Liver (tissue), 9 donors: ENCODE data around the gene SLC6A16. TPM values are rescaled to one million over a fixed set of nuclear protein-coding genes. Genes with fewer than 3 reads are reported as not detected.

Experiments
- DNase-seq: peaks from one replicate; pipeline ENCODE4 v3.0.0-alpha.2; 2017; ENCODE audit warnings: low spot score
- H3K27ac ChIP-seq, 2 donors: one replicate each; pipeline ENCODE4 v1.7.0; 2013; ENCODE audit warnings: inconsistent platforms in 2 of 2, low read length in 2 of 2, control low read depth in 1 of 2, low read depth in 1 of 2, mild to moderate bottlenecking in 1 of 2
- H3K27me3 ChIP-seq, 4 donors: one replicate each; pipeline versions ENCODE4 v1.6.1 to v1.7.0; 2013; ENCODE audit warnings: low read length in 3 of 4, inconsistent platforms in 1 of 4, mild to moderate bottlenecking in 1 of 4, moderate library complexity in 1 of 4; ENCODE audit not compliant: control insufficient read depth in 4 of 4, insufficient read depth in 4 of 4
- H3K36me3 ChIP-seq, 4 donors: one replicate each; pipeline versions ENCODE4 v1.6.1 to v1.7.0; 2013; ENCODE audit warnings: low read length in 3 of 4, mild to moderate bottlenecking in 3 of 4, low read depth in 1 of 4, moderate library complexity in 1 of 4; ENCODE audit not compliant: control insufficient read depth in 4 of 4, insufficient read depth in 3 of 4
- H3K4me1 ChIP-seq, 4 donors: one replicate each; pipeline versions ENCODE4 v1.6.1 to v1.7.0; 2013; ENCODE audit warnings: low read length in 3 of 4, mild to moderate bottlenecking in 3 of 4, moderate library complexity in 1 of 4; ENCODE audit not compliant: control insufficient read depth in 4 of 4, insufficient read depth in 4 of 4
- H3K4me3 ChIP-seq, 3 donors: one replicate each; pipeline versions ENCODE4 v1.6.1 to v1.7.0; 2013; ENCODE audit warnings: low read length in 3 of 3, control low read depth in 1 of 3, low read depth in 1 of 3, mild to moderate bottlenecking in 1 of 3
- H3K9ac ChIP-seq, 2 donors: one replicate each; pipeline ENCODE4 v1.7.0; 2013; ENCODE audit warnings: low read length in 2 of 2, mild to moderate bottlenecking in 2 of 2, moderate library complexity in 2 of 2, control low read depth in 1 of 2, low read depth in 1 of 2
- H3K9me3 ChIP-seq, 4 donors: one replicate each; pipeline versions ENCODE4 v1.6.1 to v1.7.0; 2013; ENCODE audit warnings: low read length in 3 of 4; ENCODE audit not compliant: control insufficient read depth in 4 of 4
- FOXA1 ChIP-seq: IDR thresholded peaks from 2 replicates; pipeline ENCODE4 v1.6.1; 2016; ENCODE audit warnings: antibody characterized with exemption
- FOXA2 ChIP-seq: IDR thresholded peaks from 2 replicates; pipeline ENCODE4 v1.6.1; 2016; ENCODE audit warnings: antibody characterized with exemption
- HNF4A ChIP-seq, 2 donors: conservative IDR thresholded peaks; 2 replicates each; pipeline ENCODE4 v1.6.1; 2016; ENCODE audit warnings: antibody characterized with exemption in 2 of 2, mild to moderate bottlenecking in 2 of 2
- JUND ChIP-seq, 2 donors: IDR thresholded peaks; 2 replicates each; pipeline ENCODE4 v1.6.1; 2016; ENCODE audit warnings: antibody characterized with exemption in 2 of 2
- NR2F2 ChIP-seq: IDR thresholded peaks from 2 replicates; pipeline ENCODE4 v1.6.1; 2016; ENCODE audit warnings: antibody characterized with exemption
- RXRA ChIP-seq, 2 donors: IDR thresholded peaks; 2 replicates each; pipeline ENCODE4 v1.6.1; 2017 to 2018; ENCODE audit warnings: antibody characterized with exemption in 2 of 2, mild to moderate bottlenecking in 1 of 2
- SP1 ChIP-seq: IDR thresholded peaks from 2 replicates; pipeline ENCODE4 v1.6.1; 2018; ENCODE audit warnings: antibody characterized with exemption, mild to moderate bottlenecking
- WGBS: extraction: QIAGEN DNeasy Blood & Tissue Kit; methylation state at CpG from one replicate; pipeline ENCODE4 v1.1.7; 2013; 5-methylcytosine and 5-hydroxymethylcytosine counted together
- polyA plus RNA-seq, 2 donors: library from polyadenylated mRNA; stranded (reverse) in 1 of 2; unstranded in 1 of 2; fragments of 200-250 nt in 1 of 2; fragments of >200 nt in 1 of 2; fragmentation: Nextera tagmentation in 1 of 2; extraction: Ambion mirVana in 1 of 2; gene quantifications; one replicate each; pipeline versions ENCODE4 v1.2.1 to v1.2.3, GENCODE V29; 2013 to 2015
- total RNA-seq, 2 donors: library from RNA; depleted of rRNA; stranded (reverse); fragments of >200 nt; gene quantifications; one replicate each; pipeline ENCODE4 v1.2.3, GENCODE V29; 2014
- TF ChIP-seq, protein P1 (sequence below): fragments of 150-350 bp; IDR thresholded peaks from 2 replicates; pipeline ENCODE4 v1.5.1; 2017; ENCODE audit warnings: improper control_type of control experiment, low read depth, low read length; ENCODE audit not compliant: missing input control
- TF ChIP-seq, protein P2 (sequence below): IDR thresholded peaks from 2 replicates; pipeline ENCODE4 v1.6.1; 2016; ENCODE audit warnings: antibody characterized with exemption
- TF ChIP-seq, protein P3 (sequence below): IDR thresholded peaks from 2 replicates; pipeline ENCODE4 v1.6.1; 2016; ENCODE audit warnings: antibody characterized with exemption, mild to moderate bottlenecking
- donor health status: healthy.
- donor health status: healthy.
- donor health status: healthy.
- donor health status: healthy.
- donor health status: healthy.

SLC6A16 gene
- total and polyA plus RNA-seq, 4 donors = 0.19 to 2.7 (median 1.5) TPM

DNA sequence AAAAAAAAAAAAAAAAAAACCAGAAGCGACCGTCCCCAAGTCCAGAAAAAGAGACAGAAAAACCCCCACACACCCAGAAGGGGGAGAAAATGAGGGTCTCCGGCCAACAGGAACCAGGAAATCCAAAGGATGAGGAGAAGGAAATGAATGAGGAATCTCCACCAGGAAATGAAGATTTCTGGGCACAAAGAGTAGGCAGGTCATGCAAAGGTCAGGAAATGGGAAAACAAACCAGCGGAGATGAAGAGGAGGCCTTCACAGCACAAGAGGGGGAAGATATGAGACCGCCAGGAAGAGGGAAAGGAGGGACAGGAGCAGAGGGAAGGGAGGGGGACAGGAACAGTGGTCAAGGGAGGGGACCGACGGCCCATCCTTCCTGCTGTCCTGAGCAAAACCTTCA is 31.4 kb upstream of the SLC6A16 start:
- TF ChIP-seq RXRA (IDR thresholded peaks at IDR 0.05) = peak in 1 of 2 donors; percentile 7
- TF ChIP-seq, protein P1, sequence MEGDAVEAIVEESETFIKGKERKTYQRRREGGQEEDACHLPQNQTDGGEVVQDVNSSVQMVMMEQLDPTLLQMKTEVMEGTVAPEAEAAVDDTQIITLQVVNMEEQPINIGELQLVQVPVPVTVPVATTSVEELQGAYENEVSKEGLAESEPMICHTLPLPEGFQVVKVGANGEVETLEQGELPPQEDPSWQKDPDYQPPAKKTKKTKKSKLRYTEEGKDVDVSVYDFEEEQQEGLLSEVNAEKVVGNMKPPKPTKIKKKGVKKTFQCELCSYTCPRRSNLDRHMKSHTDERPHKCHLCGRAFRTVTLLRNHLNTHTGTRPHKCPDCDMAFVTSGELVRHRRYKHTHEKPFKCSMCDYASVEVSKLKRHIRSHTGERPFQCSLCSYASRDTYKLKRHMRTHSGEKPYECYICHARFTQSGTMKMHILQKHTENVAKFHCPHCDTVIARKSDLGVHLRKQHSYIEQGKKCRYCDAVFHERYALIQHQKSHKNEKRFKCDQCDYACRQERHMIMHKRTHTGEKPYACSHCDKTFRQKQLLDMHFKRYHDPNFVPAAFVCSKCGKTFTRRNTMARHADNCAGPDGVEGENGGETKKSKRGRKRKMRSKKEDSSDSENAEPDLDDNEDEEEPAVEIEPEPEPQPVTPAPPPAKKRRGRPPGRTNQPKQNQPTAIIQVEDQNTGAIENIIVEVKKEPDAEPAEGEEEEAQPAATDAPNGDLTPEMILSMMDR = no peak
- no peak for TF ChIP-seq JUND (IDR thresholded peaks at IDR 0.05)
- TF ChIP-seq NR2F2 = peak; percentile 74
- Histone ChIP-seq H3K36me3 (peaks cover 0 to 1% (median under 1%) of the 10 kb centered on the region in 4 donors), H3K4me1 (peaks cover 0 to 3% (median 0%) of the 10 kb centered on the region in 4 donors)

DNA sequence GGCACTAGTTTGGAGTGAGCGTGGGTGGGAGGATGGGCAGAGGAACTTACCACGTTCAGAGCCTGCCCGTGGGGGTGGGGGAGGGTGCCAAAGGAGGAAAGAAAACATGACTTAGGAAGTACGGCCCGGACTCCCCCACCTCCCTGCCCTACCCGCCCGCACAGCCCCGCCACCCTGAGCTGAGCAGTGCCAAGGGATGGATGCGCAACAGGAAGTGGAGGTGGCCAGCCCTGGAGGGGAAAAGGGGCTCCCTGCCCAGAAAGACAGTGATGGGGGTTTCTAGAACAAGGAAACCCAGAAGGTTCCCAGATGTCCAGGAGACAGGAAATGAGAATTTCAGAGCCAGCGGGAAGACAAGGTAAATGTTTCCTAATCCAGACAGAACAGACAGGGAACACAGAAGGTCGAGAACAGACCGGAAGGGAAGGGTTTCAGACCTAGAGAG is 30.9 kb upstream of the SLC6A16 start:
- 68% methylated on average over 12 of the region's 12 CpGs for WGBS
- Histone ChIP-seq H3K4me1 (peaks cover 0 to 3% (median 0%) of the 10 kb centered on the region in 4 donors), H3K27ac (peak overlapping the region in 1 of 2 donors; percentile 2), H3K9ac (no peak overlapping the region), H3K9me3 (no peaks in the 10 kb centered on the region), H3K4me3 (no peak overlapping the region), H3K36me3 (peaks cover 0 to 4% (median under 1%) of the 10 kb centered on the region in 4 donors), H3K27me3 (no peaks in the 10 kb centered on the region)
- TF ChIP-seq, protein P2, sequence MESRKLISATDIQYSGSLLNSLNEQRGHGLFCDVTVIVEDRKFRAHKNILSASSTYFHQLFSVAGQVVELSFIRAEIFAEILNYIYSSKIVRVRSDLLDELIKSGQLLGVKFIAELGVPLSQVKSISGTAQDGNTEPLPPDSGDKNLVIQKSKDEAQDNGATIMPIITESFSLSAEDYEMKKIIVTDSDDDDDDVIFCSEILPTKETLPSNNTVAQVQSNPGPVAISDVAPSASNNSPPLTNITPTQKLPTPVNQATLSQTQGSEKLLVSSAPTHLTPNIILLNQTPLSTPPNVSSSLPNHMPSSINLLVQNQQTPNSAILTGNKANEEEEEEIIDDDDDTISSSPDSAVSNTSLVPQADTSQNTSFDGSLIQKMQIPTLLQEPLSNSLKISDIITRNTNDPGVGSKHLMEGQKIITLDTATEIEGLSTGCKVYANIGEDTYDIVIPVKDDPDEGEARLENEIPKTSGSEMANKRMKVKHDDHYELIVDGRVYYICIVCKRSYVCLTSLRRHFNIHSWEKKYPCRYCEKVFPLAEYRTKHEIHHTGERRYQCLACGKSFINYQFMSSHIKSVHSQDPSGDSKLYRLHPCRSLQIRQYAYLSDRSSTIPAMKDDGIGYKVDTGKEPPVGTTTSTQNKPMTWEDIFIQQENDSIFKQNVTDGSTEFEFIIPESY = no peak
- TF ChIP-seq, protein P3, sequence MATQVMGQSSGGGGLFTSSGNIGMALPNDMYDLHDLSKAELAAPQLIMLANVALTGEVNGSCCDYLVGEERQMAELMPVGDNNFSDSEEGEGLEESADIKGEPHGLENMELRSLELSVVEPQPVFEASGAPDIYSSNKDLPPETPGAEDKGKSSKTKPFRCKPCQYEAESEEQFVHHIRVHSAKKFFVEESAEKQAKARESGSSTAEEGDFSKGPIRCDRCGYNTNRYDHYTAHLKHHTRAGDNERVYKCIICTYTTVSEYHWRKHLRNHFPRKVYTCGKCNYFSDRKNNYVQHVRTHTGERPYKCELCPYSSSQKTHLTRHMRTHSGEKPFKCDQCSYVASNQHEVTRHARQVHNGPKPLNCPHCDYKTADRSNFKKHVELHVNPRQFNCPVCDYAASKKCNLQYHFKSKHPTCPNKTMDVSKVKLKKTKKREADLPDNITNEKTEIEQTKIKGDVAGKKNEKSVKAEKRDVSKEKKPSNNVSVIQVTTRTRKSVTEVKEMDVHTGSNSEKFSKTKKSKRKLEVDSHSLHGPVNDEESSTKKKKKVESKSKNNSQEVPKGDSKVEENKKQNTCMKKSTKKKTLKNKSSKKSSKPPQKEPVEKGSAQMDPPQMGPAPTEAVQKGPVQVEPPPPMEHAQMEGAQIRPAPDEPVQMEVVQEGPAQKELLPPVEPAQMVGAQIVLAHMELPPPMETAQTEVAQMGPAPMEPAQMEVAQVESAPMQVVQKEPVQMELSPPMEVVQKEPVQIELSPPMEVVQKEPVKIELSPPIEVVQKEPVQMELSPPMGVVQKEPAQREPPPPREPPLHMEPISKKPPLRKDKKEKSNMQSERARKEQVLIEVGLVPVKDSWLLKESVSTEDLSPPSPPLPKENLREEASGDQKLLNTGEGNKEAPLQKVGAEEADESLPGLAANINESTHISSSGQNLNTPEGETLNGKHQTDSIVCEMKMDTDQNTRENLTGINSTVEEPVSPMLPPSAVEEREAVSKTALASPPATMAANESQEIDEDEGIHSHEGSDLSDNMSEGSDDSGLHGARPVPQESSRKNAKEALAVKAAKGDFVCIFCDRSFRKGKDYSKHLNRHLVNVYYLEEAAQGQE = no peak
- TF ChIP-seq SP1 (no peak), FOXA1 (no peak), HNF4A (conservative IDR thresholded peaks at IDR 0.05) (no peak), RXRA (IDR thresholded peaks at IDR 0.05) (no peak), FOXA2 (no peak)
- TF ChIP-seq, protein P1 = no peak
- DNase-seq = no peak

More for the DNA sequence above, 31.4 kb upstream of the SLC6A16 start:
- peak overlapping the region in 1 of 2 donors; percentile 35 for H3K27ac ChIP-seq
- H3K4me3 ChIP-seq = no peak overlapping the region
- H3K27me3 ChIP-seq = no peaks in the 10 kb centered on the region
- WGBS = 74% methylated on average over 7 of the region's 7 CpGs
- no peaks in the 10 kb centered on the region for H3K9me3 ChIP-seq
- DNase-seq = no peak
- no peak overlapping the region for H3K9ac ChIP-seq
